Large intestine (tissue), 3 donors: Measurements from ENCODE around the gene NEDD8. TPM values are rescaled to one million over a fixed set of nuclear protein-coding genes. Genes with fewer than 3 reads are reported as not detected.
"Not testable (repeated sequence)": the region's sequence is repeated elsewhere in the genome, so short reads cannot be mapped to it uniquely, and the experiment has no call there.

Source experiments
- DNase-seq, 2 donors: peaks; one replicate each; pipeline versions ENCODE4 v3.0.0 to v3.0.0-alpha.2; 2013
- H3K27ac ChIP-seq: one replicate; pipeline ENCODE4 v1.5.1; 2013; ENCODE audit warnings: low read length
- H3K27me3 ChIP-seq: 2 replicates; pipeline ENCODE4 v1.6.1; 2013; ENCODE audit warnings: low read length; ENCODE audit not compliant: control insufficient read depth, insufficient read depth
- H3K36me3 ChIP-seq: 2 replicates; pipeline ENCODE4 v1.6.1; 2013; ENCODE audit warnings: low read length; ENCODE audit not compliant: control insufficient read depth, insufficient read depth
- H3K4me1 ChIP-seq: one replicate; pipeline ENCODE4 v1.6.1; 2013; ENCODE audit warnings: low read length; ENCODE audit not compliant: control insufficient read depth, insufficient read depth
- H3K4me3 ChIP-seq: one replicate; pipeline ENCODE4 v1.5.1; 2013; ENCODE audit warnings: low read length
- H3K9me3 ChIP-seq: one replicate; pipeline ENCODE4 v1.6.1; 2013; ENCODE audit warnings: mild to moderate bottlenecking, low read depth, low read length, moderate library complexity; ENCODE audit not compliant: control insufficient read depth
- WGBS: methylation state at CpG from one replicate; pipeline ENCODE4 v1.1.5; 2013; ENCODE audit warnings: low lambda C conversion rate; ENCODE audit not compliant: insufficient coverage; 5-methylcytosine and 5-hydroxymethylcytosine counted together
- polyA plus RNA-seq: library from polyadenylated mRNA; unstranded; fragments of 120-200 nt; gene quantifications from one replicate; pipeline ENCODE4 v1.2.1, GENCODE V29; 2013

Gene NEDD8
- polyA plus RNA-seq, 1 donor = 194 TPM

- peaks cover 17% of the 10 kb centered on the region for H3K4me1 ChIP-seq
- DNase-seq = no peak
- no peaks in the 10 kb centered on the region for H3K9me3 ChIP-seq
- WGBS = 100% methylated on average over 2 of the region's 13 CpGs
- H3K36me3 ChIP-seq = peaks cover 2% of the 10 kb centered on the region
- no peak overlapping the region for H3K4me3 ChIP-seq
- no peaks in the 10 kb centered on the region for H3K27me3 ChIP-seq
- H3K27ac ChIP-seq = no peak overlapping the region
Observed at GRCh38 chr14:24249230-24250021, 17.3 kb upstream of the NEDD8 start.

GRCh38 chr14:24247422-24247821 is 15.3 kb upstream of the NEDD8 start:
- H3K4me3 ChIP-seq = no peak overlapping the region
- H3K4me1 ChIP-seq = peaks cover 16% of the 10 kb centered on the region
- no peaks in the 10 kb centered on the region for H3K36me3 ChIP-seq
- H3K27me3 ChIP-seq = no peaks in the 10 kb centered on the region
- 76% methylated on average over 3 of the region's 7 CpGs for WGBS
- no peaks in the 10 kb centered on the region for H3K9me3 ChIP-seq
- H3K27ac ChIP-seq = peak overlapping the region; percentile 53
- DNase-seq = no peak

GRCh38 chr14:24246765-24247212 is 14.6 kb upstream of the NEDD8 start:
- peak overlapping the region; percentile 53 for H3K27ac ChIP-seq
- peak; percentile 49 to 80 for DNase-seq
- H3K27me3 ChIP-seq = no peaks in the 10 kb centered on the region
- no CpG with 5 or more reads among the region's 3 CpGs for WGBS
- H3K36me3 ChIP-seq = no peaks in the 10 kb centered on the region
- peaks cover 10% of the 10 kb centered on the region for H3K4me1 ChIP-seq
- H3K4me3 ChIP-seq = no peak overlapping the region
- no peaks in the 10 kb centered on the region for H3K9me3 ChIP-seq

- not testable (repeated sequence) for H3K27ac ChIP-seq, DNase-seq
Observed at GRCh38 chr14:24245350-24245749, 13.2 kb upstream of the NEDD8 start.

GRCh38 chr14:24243336-24243836 is 11.2 kb upstream of the NEDD8 start:
- Histone ChIP-seq H3K9me3 (no peaks in the 10 kb centered on the region), H3K4me3 (peak overlapping the region; percentile 70), H3K4me1 (peaks cover 24% of the 10 kb centered on the region), H3K36me3 (peaks cover 27% of the 10 kb centered on the region), H3K27ac (peak overlapping the region; percentile 99), H3K27me3 (no peaks in the 10 kb centered on the region)
- DNase-seq = peak in 1 of 2 donors; percentile 67
- no CpG with 5 or more reads among the region's 10 CpGs for WGBS

More at GRCh38 chr14:24245350-24245749, 13.2 kb upstream of the NEDD8 start:
- not testable (repeated sequence) for H3K9me3 ChIP-seq, H3K27me3 ChIP-seq, H3K4me3 ChIP-seq, H3K36me3 ChIP-seq
- WGBS = no CpG with 5 or more reads among the region's 11 CpGs
- H3K4me1 ChIP-seq = peaks cover 20% of the 10 kb centered on the region

GRCh38 chr14:24241829-24242443 is 9.8 kb upstream of the NEDD8 start:
- H3K4me3 ChIP-seq = peak overlapping the region; percentile 70
- peak overlapping the region; percentile 99 for H3K27ac ChIP-seq
- no peaks in the 10 kb centered on the region for H3K27me3 ChIP-seq
- DNase-seq = peak in 1 of 2 donors; percentile 94
- H3K4me1 ChIP-seq = peaks cover 23% of the 10 kb centered on the region
- H3K9me3 ChIP-seq = no peaks in the 10 kb centered on the region
- no CpG with 5 or more reads among the region's 39 CpGs for WGBS
- peaks cover 41% of the 10 kb centered on the region for H3K36me3 ChIP-seq

- no peak overlapping the region for H3K4me3 ChIP-seq
Observed at GRCh38 chr14:24240110-24240918, 8.1 kb upstream of the NEDD8 start.

GRCh38 chr14:24238527-24239037 is 6.4 kb upstream of the NEDD8 start:
- no peak for DNase-seq
- peaks cover 19% of the 10 kb centered on the region for H3K4me1 ChIP-seq
- H3K27me3 ChIP-seq = no peaks in the 10 kb centered on the region
- no peak overlapping the region for H3K27ac ChIP-seq
- no peaks in the 10 kb centered on the region for H3K9me3 ChIP-seq
- peaks cover 61% of the 10 kb centered on the region for H3K36me3 ChIP-seq
- H3K4me3 ChIP-seq = no peak overlapping the region
- no CpG with 5 or more reads among the region's 5 CpGs for WGBS

More at GRCh38 chr14:24240110-24240918, 8.1 kb upstream of the NEDD8 start:
- H3K9me3 ChIP-seq = no peaks in the 10 kb centered on the region
- H3K4me1 ChIP-seq = peaks cover 18% of the 10 kb centered on the region
- H3K27ac ChIP-seq = no peak overlapping the region
- no peaks in the 10 kb centered on the region for H3K27me3 ChIP-seq
- no CpG with 5 or more reads among the region's 9 CpGs for whole genome bisulfite sequencing
- H3K36me3 ChIP-seq = peaks cover 57% of the 10 kb centered on the region
- no peak for DNase-seq

- Histone ChIP-seq H3K27me3 (no peaks in the 10 kb centered on the region), H3K36me3 (peaks cover 61% of the 10 kb centered on the region), H3K27ac (no peak overlapping the region), H3K9me3 (no peaks in the 10 kb centered on the region), H3K4me1 (peaks cover 21% of the 10 kb centered on the region), H3K4me3 (no peak overlapping the region)
- no peak for DNase-seq
- 100% methylated on average over 1 of the region's 5 CpGs for WGBS
Observed at GRCh38 chr14:24238123-24238522, 6.0 kb upstream of the NEDD8 start.

- H3K36me3 ChIP-seq = peaks cover 61% of the 10 kb centered on the region
- WGBS = no CpG with 5 or more reads among the region's 2 CpGs
- H3K4me3 ChIP-seq = no peak overlapping the region
- H3K27ac ChIP-seq = no peak overlapping the region
- H3K9me3 ChIP-seq = no peaks in the 10 kb centered on the region
- no peak for DNase-seq
- no peaks in the 10 kb centered on the region for H3K27me3 ChIP-seq
- peaks cover 21% of the 10 kb centered on the region for H3K4me1 ChIP-seq
Observed at GRCh38 chr14:24237463-24237955, 5.3 kb upstream of the NEDD8 start.
